CD4-positive, alpha-beta T cell treated with Interleukin-15 for 1 hour (primary cell): ENCODE data around the gene HAS3.

Experiments used
- DNase-seq: peaks from one replicate; pipeline ENCODE4 v3.0.0-alpha.2; 2020

HAS3 gene

DNA sequence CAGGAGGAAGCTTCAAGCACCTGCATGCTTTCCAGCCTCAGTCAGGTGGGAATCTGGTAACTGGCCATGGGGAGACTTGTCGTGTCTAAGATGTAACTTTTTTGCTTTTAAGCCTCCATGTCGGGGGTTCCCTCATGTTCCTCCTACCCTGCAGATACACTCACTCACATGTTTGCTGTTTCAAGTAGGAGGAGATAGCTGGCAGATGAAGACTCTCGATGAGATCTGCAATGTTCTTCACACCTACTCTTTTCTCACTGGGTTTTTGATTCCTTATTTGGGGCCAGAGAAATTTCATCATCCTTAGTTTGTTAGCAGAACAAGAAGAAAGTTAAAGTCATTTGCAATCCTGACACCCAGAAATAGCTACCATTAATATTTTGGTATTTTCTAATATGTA is 51.7 kb downstream of the HAS3 start:
- DNase-seq: no peak

DNA sequence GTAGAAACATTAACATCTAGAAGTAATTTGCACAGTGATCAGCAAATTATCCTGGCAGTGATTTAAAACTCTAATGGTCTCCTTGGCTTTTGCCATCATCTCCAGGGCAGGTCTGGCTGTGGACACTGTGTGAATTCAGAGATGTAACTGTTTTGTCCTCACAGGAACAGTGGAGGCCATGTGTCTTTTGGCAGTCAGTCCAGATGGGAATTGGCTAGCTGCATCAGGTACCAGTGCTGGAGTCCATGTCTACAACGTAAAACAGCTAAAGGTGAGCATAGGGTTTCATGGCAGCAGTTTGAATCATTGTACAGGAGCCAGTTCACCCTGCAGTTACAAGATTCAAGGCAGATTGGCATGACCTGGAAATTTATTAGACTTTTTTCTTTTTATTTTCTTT is 54.7 kb downstream of the HAS3 start:
- DNase-seq: no peak

DNA sequence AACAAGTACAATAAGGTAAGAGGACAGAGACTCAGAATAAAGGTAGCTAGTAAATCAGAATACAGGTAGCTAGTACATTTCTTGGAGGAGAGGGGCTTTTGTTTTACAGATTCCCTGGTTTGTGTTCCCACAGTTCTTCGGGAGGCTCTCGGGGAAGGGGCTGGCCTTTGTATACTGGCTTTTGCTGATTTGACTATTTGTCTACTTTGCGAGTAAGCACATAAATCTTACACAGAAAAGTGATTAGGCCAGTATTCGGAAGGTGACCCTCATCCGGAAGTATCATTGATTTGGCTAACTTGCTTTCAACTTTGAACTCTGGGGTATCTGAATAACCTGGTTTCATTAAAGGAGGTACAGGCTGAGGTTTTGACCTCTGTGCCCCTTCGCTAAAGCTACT is 60.1 kb downstream of the HAS3 start:
- no peak for DNase-seq

DNA sequence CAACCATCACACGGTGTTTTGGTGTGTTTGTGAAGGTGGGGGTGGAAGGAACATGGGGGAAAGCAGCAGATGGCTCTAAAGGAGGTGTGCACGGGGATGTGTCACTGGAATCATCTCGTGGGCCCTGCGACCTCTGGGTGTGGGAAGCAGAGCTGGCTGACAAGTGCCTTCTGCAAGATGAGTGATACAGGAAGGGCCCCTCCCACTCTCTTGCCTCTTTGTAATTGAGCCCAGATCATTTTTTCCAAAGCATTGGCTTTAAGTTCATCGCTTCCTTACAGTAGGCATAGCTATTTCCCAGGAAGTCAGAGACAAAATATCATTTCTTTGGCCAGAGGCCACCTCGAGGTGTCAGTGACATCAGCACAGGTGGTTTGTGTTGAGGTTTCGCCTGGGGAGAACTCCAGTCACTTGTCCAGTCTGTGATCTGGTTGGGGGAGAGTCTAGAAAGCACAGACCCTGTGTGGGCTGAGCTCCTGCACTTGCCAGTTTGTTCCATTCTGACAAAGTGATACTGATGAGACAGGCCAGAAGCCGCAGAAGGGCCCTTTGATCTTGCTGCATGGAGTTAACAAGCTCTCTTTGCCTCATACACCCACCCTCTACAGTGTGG is 60.9 kb downstream of the HAS3 start:
- no peak for DNase-seq

DNA sequence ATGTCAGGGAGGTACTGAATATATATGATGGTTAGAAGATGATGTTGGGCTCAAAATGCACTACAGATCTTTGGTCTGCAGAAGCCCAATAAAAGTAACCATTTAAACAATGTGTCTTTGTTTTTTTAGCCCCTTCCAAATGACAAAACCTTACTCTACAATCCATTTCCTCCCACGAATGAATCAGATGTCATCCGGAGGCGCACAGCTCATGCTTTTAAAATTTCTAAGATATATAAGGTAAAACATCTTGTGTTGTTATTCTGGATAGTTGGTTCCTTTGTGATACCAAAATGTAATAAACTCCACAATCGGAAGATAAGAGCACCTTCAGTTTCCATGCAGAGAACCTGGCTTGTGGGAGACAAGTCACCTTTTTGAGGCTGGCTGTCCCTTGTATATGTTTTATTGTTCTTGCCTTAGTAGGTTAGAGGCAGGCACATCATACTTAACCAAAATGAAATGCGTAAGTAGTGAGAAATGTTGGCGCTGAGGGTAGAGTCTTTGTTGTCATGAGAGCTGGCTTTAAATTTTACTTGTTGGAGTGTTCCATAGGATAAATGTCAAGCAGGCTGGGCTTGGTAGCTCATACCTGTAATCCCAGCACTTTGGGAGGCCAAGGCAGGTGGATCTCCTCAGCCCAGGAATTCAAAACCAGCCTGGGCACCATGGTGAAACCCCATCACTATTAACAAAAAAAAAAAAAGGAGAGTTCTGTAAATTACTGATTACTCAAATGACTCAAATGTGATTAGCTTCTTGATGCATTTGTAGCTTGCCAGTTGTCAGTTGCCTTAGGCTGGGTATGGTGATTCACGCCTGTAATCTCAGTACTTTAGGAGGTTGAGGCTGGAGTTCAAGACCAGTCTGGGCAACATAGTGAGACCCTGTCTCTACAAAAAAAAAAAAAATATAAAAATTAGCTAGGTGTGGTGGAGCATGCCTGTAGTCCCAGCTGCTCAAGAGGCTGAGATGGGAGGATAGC is 61.8 kb downstream of the HAS3 start:
- DNase-seq: no peak
